Prostate gland (tissue), 2 donors: ENCODE results near the gene ZPBP2.

Experiments used
- CTCF ChIP-seq, 4 experiments: fragments of 200-600 bp in 2 of 4; fragments of 450-650 bp in 2 of 4; sonication (generic) in 2 of 4; IDR thresholded peaks; 1 replicate in 3 of 4; 2 replicates in 1 of 4; pipeline ENCODE4 v1.5.1; 2016 to 2019; ENCODE audit warnings: antibody characterized with exemption in 4 of 4, mild to moderate bottlenecking in 2 of 4, moderate library complexity in 2 of 4
- POLR2A ChIP-seq: fragments of 450-650 bp; IDR thresholded peaks from one replicate; pipeline ENCODE4 v1.6.1; 2016; ENCODE audit warnings: antibody characterized with exemption, mild to moderate bottlenecking
- POLR2AphosphoS5 ChIP-seq: sonication (generic); formaldehyde crosslinking; IDR thresholded peaks from one replicate; pipeline ENCODE4 v1.6.1; 2017; ENCODE audit warnings: antibody characterized with exemption

- TF ChIP-seq POLR2A (no peak), CTCF (IDR thresholded peaks at IDR 0.05) (no peak), POLR2AphosphoS5 (no peak)
Observed at GRCh38 chr17:39923836-39924690, 56.1 kb downstream of the ZPBP2 start.
